ENCODE results near the gene NSMCE4A. TPM values are rescaled to one million over a fixed set of nuclear protein-coding genes. Genes with fewer than 3 reads are reported as not detected.
A peak's percentile ranks its signal among the peaks of the same experiment; 100 is the strongest.

NSMCE4A gene
- total and polyA plus RNA-seq, 12 donors: 18.2 to 58.5 (median 25.7) TPM

DNA sequence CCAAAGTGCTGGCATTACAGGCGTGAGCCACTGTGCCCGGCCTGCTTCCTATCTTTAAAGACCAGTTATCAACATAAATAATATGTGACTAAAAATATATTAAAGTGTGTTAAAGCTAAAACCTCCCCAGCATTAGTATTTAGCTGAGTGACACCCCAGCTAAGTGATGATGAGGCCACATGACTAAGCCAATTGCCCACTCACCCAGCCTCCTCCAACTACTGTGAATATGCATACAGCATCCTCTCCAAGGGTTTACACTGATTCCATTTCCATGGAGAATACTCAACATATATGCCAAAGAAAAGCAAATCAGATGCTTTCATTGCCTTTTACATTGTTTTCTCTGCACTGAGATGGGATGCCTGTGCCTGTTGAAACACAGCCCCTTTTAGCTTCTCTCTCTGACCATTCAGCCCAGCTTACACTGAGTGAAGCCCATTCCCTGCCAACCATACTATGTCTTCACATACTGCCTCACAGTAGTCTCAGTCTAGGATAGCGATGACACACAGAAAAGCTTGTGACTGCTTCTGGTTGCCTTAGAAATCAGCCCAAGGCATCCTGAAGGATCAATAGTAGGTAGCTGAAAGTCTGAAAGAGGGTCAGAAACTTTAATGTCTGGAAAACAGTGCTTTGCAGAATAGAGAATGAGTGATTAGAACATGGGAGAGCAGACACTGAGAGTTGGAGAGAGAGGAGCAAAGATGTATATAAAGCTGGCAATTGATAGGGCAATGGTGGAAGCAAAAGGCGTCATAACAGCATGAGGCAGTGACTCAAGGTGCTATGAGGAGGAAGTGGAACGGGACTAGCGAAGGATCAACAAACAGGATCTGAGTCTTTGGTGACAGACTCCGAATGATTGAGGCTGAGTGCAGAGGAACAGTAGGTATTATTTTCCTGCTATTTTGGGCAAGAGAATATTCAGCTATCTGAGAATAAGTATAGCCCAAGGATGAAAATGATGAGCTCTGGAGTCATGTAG, 27.4 kb downstream of the NSMCE4A start:
- no peak overlapping the region for H3K27ac ChIP-seq
- H3K4me1 ChIP-seq: peaks cover 0 to 10% (median 8%) of the 10 kb centered on the region in 9 donors
- 82 to 89% methylated on average over 7 of the region's 7 CpGs for WGBS, 2 donors
- no peak for ATAC-seq
- H3K4me3 ChIP-seq: no peak overlapping the region
- DNase-seq: no peak
- TF ChIP-seq, protein P1, sequence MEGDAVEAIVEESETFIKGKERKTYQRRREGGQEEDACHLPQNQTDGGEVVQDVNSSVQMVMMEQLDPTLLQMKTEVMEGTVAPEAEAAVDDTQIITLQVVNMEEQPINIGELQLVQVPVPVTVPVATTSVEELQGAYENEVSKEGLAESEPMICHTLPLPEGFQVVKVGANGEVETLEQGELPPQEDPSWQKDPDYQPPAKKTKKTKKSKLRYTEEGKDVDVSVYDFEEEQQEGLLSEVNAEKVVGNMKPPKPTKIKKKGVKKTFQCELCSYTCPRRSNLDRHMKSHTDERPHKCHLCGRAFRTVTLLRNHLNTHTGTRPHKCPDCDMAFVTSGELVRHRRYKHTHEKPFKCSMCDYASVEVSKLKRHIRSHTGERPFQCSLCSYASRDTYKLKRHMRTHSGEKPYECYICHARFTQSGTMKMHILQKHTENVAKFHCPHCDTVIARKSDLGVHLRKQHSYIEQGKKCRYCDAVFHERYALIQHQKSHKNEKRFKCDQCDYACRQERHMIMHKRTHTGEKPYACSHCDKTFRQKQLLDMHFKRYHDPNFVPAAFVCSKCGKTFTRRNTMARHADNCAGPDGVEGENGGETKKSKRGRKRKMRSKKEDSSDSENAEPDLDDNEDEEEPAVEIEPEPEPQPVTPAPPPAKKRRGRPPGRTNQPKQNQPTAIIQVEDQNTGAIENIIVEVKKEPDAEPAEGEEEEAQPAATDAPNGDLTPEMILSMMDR (IDR thresholded peaks at IDR 0.05): no peak
- H3K27me3 ChIP-seq: no peaks in the 10 kb centered on the region
- intact Hi-C loops (cut with DNase I): no loop called here
- H3K36me3 ChIP-seq: peaks cover 0 to 6% (median 0%) of the 10 kb centered on the region in 9 donors
- H3K9me3 ChIP-seq: no peaks in the 10 kb centered on the region

DNA sequence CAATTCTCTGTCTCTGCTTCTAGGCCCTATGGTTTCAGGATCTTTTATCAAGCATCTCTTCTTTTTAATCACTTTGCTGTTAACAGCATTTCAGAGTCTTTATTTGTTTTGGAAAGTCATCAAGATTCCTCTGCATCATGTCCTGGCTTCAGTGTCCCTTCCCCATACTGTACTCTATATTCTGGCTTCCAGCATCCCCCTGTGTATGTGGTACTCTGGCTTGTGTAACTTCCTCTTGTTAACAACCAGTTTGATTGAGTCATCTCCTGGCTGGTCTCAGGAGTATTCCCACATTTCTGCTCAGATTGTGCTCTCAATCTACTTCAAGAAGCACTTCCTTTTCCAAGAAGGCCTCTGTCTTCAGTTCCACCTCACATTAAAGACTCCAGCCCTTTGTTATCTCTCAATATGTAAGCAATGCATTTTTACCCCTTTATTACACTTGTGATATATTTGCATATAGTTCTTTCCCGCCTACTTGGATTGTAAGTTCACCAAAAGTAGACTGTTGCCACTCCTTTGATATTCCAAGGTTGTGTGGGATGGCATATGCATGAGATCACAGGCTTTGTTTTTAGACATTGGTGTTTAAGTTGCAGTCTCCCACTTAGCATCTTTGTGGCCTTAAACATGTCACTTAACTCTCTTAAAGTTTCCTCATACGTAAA, 32.1 kb downstream of the NSMCE4A start:
- H3K4me3 ChIP-seq: no peak overlapping the region
- H3K9me3 ChIP-seq: no peaks in the 10 kb centered on the region
- intact Hi-C loops (cut with DNase I): no loop called here
- peak overlapping the region in 7 of 10 donors; percentile 3 to 67 (median 31) for H3K27ac ChIP-seq
- no peaks in the 10 kb centered on the region for H3K27me3 ChIP-seq
- no peaks in the 10 kb centered on the region for H3K36me3 ChIP-seq
- H3K4me1 ChIP-seq: peaks cover 0 to 18% (median 12%) of the 10 kb centered on the region in 9 donors
- TF ChIP-seq, protein P1 (IDR thresholded peaks at IDR 0.05): no peak
- WGBS, 2 donors: 72 to 84% methylated on average over 2 of the region's 2 CpGs
- DNase-seq: peak in 1 of 2 donors; percentile 50
- ATAC-seq: peak; percentile 73 to 98 (median 92)

DNA sequence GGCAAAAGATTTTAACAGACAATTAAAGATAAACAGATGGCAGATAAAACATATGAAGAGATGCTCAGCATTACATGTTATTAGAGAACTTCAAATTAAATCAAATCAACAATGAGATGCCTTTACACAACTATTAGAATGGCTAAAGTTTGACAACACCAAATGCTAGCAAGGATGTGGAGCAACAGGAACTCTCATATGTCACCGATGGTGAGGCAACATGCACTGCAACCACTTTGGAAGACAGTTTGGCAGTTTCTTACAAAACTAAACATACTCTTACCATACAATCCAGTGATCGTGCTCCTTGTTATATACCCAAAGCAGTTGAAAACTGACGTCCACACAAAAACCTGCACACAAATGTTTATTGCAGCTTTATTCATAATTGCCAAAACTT, 33.5 kb downstream of the NSMCE4A start:
- H3K4me3 ChIP-seq: no peak overlapping the region
- H3K9me3 ChIP-seq: no peaks in the 10 kb centered on the region
- intact Hi-C loops (cut with DNase I): no loop called here
- no peaks in the 10 kb centered on the region for H3K36me3 ChIP-seq
- TF ChIP-seq, protein P1 (IDR thresholded peaks at IDR 0.05): no peak
- no peaks in the 10 kb centered on the region for H3K27me3 ChIP-seq
- no peak for DNase-seq
- WGBS, 2 donors: 78 to 96% methylated on average over 3 of the region's 3 CpGs
- H3K4me1 ChIP-seq: peaks cover 0 to 18% (median 12%) of the 10 kb centered on the region in 9 donors
- ATAC-seq: no peak
- H3K27ac ChIP-seq: no peak overlapping the region

DNA sequence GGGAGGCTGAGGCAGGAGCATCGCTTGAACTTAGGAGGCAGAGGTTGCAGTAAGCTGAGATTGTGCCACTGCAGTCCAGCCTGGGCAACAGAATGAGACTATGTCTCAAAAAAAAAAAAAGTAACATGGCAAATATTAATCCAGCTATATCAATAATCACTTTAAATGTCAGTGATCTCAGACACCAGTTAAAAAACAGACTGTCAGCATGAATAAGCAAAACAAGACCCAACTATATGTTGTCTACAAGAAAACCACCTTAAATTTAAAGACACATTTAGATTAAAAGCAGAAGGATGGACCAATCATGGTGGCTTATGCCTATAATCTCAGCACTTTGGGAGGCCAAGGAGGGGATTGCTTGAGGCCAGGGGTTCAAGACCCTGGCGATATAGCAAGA, 38.7 kb downstream of the NSMCE4A start:
- H3K27ac ChIP-seq: no peak overlapping the region
- TF ChIP-seq, protein P1 (IDR thresholded peaks at IDR 0.05): no peak
- no peak for ATAC-seq
- no peaks in the 10 kb centered on the region for H3K27me3 ChIP-seq
- 97 to 100% methylated on average over 2 of the region's 2 CpGs for WGBS, 2 donors
- intact Hi-C loops (cut with DNase I): no loop called here
- no peak overlapping the region for H3K4me3 ChIP-seq
- H3K36me3 ChIP-seq: peaks cover 0 to 12% (median 0%) of the 10 kb centered on the region in 9 donors
- H3K4me1 ChIP-seq: no peaks in the 10 kb centered on the region
- DNase-seq: no peak
- no peaks in the 10 kb centered on the region for H3K9me3 ChIP-seq

Measured in heart right ventricle (tissue), 16 donors.